H1 (cell line): ENCODE results near the gene WFDC5. TPM values are rescaled to one million over a fixed set of nuclear protein-coding genes. Genes with fewer than 3 reads are reported as not detected.

Experiments
- CTCF ChIA-PET: fragments of 300-600 bp; sonication (Branson Sonifier 250); formaldehyde crosslinking; loops from one replicate; lab custom pipeline; 2021; ENCODE audit not compliant: partially characterized antibody; lab: Charles Lee
- POLR2A ChIA-PET: fragments of 300-600 bp; sonication (Branson Sonifier 250); formaldehyde crosslinking; loops from one replicate; lab custom pipeline; 2021; ENCODE audit warnings: inconsistent platforms; ENCODE audit not compliant: partially characterized antibody; lab: Charles Lee
- DNase-seq, 2 experiments: peaks; one replicate each; pipeline versions ENCODE4 v3.0.0 to v3.0.0-alpha.2; 2010 to 2022; ENCODE audit warnings: low spot score in 2 of 2, low read depth in 1 of 2, mixed read lengths in 1 of 2
- FAIRE-seq: peaks from 2 replicates; lab custom pipeline; 2011; peaks lifted over from hg19 to GRCh38; lab: Jason Lieb, UNC
- H2AFZ ChIP-seq: 2 replicates; pipeline ENCODE4 v1.8.1; 2012; ENCODE audit warnings: low read length, inconsistent platforms
- H2AK5ac ChIP-seq: 2 replicates; pipeline ENCODE4 v1.6.1; 2013; ENCODE audit warnings: low read depth, low read length
- H2BK120ac ChIP-seq: replicated peaks from 2 replicates; pipeline ENCODE3; 2013; ENCODE audit warnings: low read depth, low read length, inconsistent platforms
- H2BK12ac ChIP-seq: 2 replicates; pipeline ENCODE4 v1.6.1; 2013; ENCODE audit warnings: low read depth, low read length
- H2BK15ac ChIP-seq: 2 replicates; pipeline ENCODE4 v1.6.1; 2013; ENCODE audit warnings: low read length
- H2BK20ac ChIP-seq: 2 replicates; pipeline ENCODE4 v1.6.1; 2013; ENCODE audit warnings: low read length
- H2BK5ac ChIP-seq: 2 replicates; pipeline ENCODE4 v1.6.1; 2013; ENCODE audit warnings: low read depth, low read length
- H3K14ac ChIP-seq: 2 replicates; pipeline ENCODE4 v1.6.1; 2013; ENCODE audit warnings: inconsistent platforms; ENCODE audit not compliant: insufficient read length
- H3K18ac ChIP-seq: 2 replicates; pipeline ENCODE4 v1.6.1; 2013; ENCODE audit warnings: low read length; ENCODE audit errors: extremely low read depth
- H3K23ac ChIP-seq: 2 replicates; pipeline ENCODE4 v1.6.1; 2013; ENCODE audit warnings: inconsistent platforms; ENCODE audit not compliant: insufficient read length
- H3K23me2 ChIP-seq: 2 replicates; pipeline ENCODE4 v1.6.1; 2013; ENCODE audit warnings: low read depth, low read length
- H3K27ac ChIP-seq: 2 replicates; pipeline ENCODE4 v1.6.1; 2011; ENCODE audit warnings: low read depth, low read length, inconsistent platforms
- H3K27me3 ChIP-seq, 4 experiments: replicated peaks in 1 of 4; 1 replicate in 1 of 4; 2 replicates in 3 of 4; pipeline versions ENCODE4 v1.6.1 to v1.8.1; 2011 to 2013; ENCODE audit warnings: low read length in 3 of 4, mild to moderate bottlenecking in 3 of 4, inconsistent platforms in 2 of 4, mixed read lengths in 2 of 4, moderate library complexity in 1 of 4; ENCODE audit not compliant: control insufficient read depth in 3 of 4, insufficient read depth in 3 of 4; ENCODE audit errors: extremely low read depth in 1 of 4
- H3K36me3 ChIP-seq, 4 experiments: 2 replicates each; pipeline versions ENCODE4 v1.6.1 to v1.8.1; 2011 to 2013; ENCODE audit warnings: mild to moderate bottlenecking in 4 of 4, low read length in 3 of 4, moderate library complexity in 2 of 4, control low read depth in 1 of 4, inconsistent platforms in 1 of 4; ENCODE audit not compliant: insufficient read depth in 4 of 4, control insufficient read depth in 2 of 4
- H3K4ac ChIP-seq: replicated peaks from 2 replicates; pipeline ENCODE3; 2013; ENCODE audit warnings: low read length, low read depth, mixed read lengths, inconsistent platforms; ENCODE audit not compliant: insufficient read length
- H3K4me1 ChIP-seq, 4 experiments: replicated peaks in 1 of 4; 1 replicate in 1 of 4; 2 replicates in 3 of 4; pipeline versions ENCODE4 v1.6.1 to v1.8.1; 2011 to 2013; ENCODE audit warnings: low read length in 3 of 4, inconsistent platforms in 2 of 4, mixed read lengths in 1 of 4; ENCODE audit not compliant: insufficient read depth in 4 of 4, control insufficient read depth in 3 of 4
- H3K4me2 ChIP-seq, 2 experiments: 2 replicates each; pipeline versions ENCODE4 v1.6.1 to v1.8.1; 2011 to 2013; ENCODE audit warnings: low read depth in 2 of 2, low read length in 2 of 2, control low read depth in 1 of 2, inconsistent platforms in 1 of 2, mild to moderate bottlenecking in 1 of 2; ENCODE audit not compliant: insufficient read depth in 1 of 2
- H3K4me3 ChIP-seq, 4 experiments: fragments of 200-600, 300-600 bp in 1 of 4; sonication (generic), shearing (Covaris generic), sonication (Bioruptor Twin) in 1 of 4; 2 replicates each; pipeline versions ENCODE4 v1.5.1 to v1.8.1; 2011 to 2016; ENCODE audit warnings: low read length in 4 of 4, low read depth in 3 of 4, control low read depth in 2 of 4, inconsistent platforms in 2 of 4, mild to moderate bottlenecking in 2 of 4, mixed read lengths in 1 of 4, moderate library complexity in 1 of 4; ENCODE audit not compliant: insufficient read depth in 2 of 4; ENCODE audit errors: extremely low read depth in 1 of 4
- H3K56ac ChIP-seq: replicated peaks from 2 replicates; pipeline ENCODE3; 2013; ENCODE audit warnings: low read depth, mild to moderate bottlenecking, mixed read lengths, low read length, inconsistent platforms; ENCODE audit not compliant: insufficient read length
- H3K79me1 ChIP-seq: 2 replicates; pipeline ENCODE4 v1.6.1; 2013; ENCODE audit warnings: low read depth, low read length, control low read depth
- H3K79me2 ChIP-seq, 2 experiments: 2 replicates each; pipeline versions ENCODE4 v1.6.1 to v1.8.1; 2012 to 2013; ENCODE audit warnings: low read length in 2 of 2, mild to moderate bottlenecking in 2 of 2, inconsistent platforms in 1 of 2; ENCODE audit not compliant: insufficient read depth in 2 of 2, control insufficient read depth in 1 of 2
- H3K9ac ChIP-seq, 4 experiments: replicated peaks in 1 of 4; 1 replicate in 1 of 4; 2 replicates in 3 of 4; pipeline versions ENCODE4 v1.6.1 to v1.8.1; 2011 to 2013; ENCODE audit warnings: low read depth in 3 of 4, low read length in 3 of 4, control low read depth in 2 of 4, mild to moderate bottlenecking in 2 of 4, moderate library complexity in 2 of 4, inconsistent platforms in 1 of 4; ENCODE audit errors: extremely low read depth in 1 of 4
- H3K9me3 ChIP-seq, 2 experiments: 2 replicates each; pipeline versions ENCODE4 v1.6.1 to v1.8.1; 2012 to 2013; ENCODE audit warnings: mild to moderate bottlenecking in 2 of 2, moderate library complexity in 2 of 2, control low read depth in 1 of 2, inconsistent platforms in 1 of 2, low read depth in 1 of 2, low read length in 1 of 2, mixed read lengths in 1 of 2; ENCODE audit not compliant: insufficient read depth in 2 of 2
- H4K20me1 ChIP-seq, 2 experiments: replicated peaks in 1 of 2; 2 replicates each; pipeline versions ENCODE3 to v1.8.1; 2011 to 2013; ENCODE audit warnings: inconsistent platforms in 2 of 2, low read length in 2 of 2, mild to moderate bottlenecking in 1 of 2; ENCODE audit not compliant: insufficient read depth in 2 of 2, control insufficient read depth in 1 of 2
- H4K5ac ChIP-seq: 2 replicates; pipeline ENCODE4 v1.6.1; 2013; ENCODE audit warnings: low read length, low read depth, mixed read lengths, inconsistent platforms; ENCODE audit not compliant: insufficient read length
- H4K8ac ChIP-seq: 2 replicates; pipeline ENCODE4 v1.8.0; 2013; ENCODE audit warnings: mild to moderate bottlenecking, moderate library complexity, low read length, inconsistent platforms; ENCODE audit not compliant: insufficient read depth; ENCODE audit errors: extremely low read depth
- H4K91ac ChIP-seq: replicated peaks from 2 replicates; pipeline ENCODE3; 2013; ENCODE audit warnings: low read length, mixed read lengths, inconsistent platforms; ENCODE audit not compliant: insufficient read length
- GTF2F1 ChIP-seq: IDR thresholded peaks from 2 replicates; pipeline ENCODE4 v1.6.1; 2012; ENCODE audit warnings: low read depth, low read length, improper control_type of control experiment, borderline replicate concordance
- KDM4A ChIP-seq: IDR thresholded peaks from one replicate; pipeline ENCODE4 v1.7.1; 2012; ENCODE audit warnings: low read depth, mild to moderate bottlenecking, moderate library complexity, low read length, inconsistent platforms; ENCODE audit not compliant: severe bottlenecking
- NANOG ChIP-seq: IDR thresholded peaks from 2 replicates; pipeline ENCODE4 v1.6.1; 2011; ENCODE audit warnings: low read length, low read depth, mild to moderate bottlenecking, inconsistent platforms; ENCODE audit not compliant: insufficient read depth, poor library complexity, severe bottlenecking
- RXRA ChIP-seq: IDR thresholded peaks from 2 replicates; pipeline ENCODE4 v1.6.1; 2011; ENCODE audit warnings: low read depth, mild to moderate bottlenecking, low read length, moderate library complexity; ENCODE audit not compliant: insufficient read depth
- SAP30 ChIP-seq: fragments of 300-600 bp; sonication (generic); IDR thresholded peaks from 2 replicates; pipeline ENCODE4 v1.7.1; 2012; ENCODE audit warnings: low read length, moderate library complexity, mild to moderate bottlenecking, inconsistent platforms; ENCODE audit not compliant: insufficient read depth, insufficient replicate concordance
- WGBS, 2 experiments: shearing (Covaris generic) in 1 of 2; methylation state at CpG; one replicate each; pipeline versions ENCODE4 v1.1.6 to v1.1.7; 2013 to 2015; ENCODE audit warnings: low lambda C conversion rate in 2 of 2, mixed read lengths in 2 of 2, inconsistent platforms in 1 of 2, low coverage in 1 of 2, missing lambda C conversion rate in 1 of 2; ENCODE audit not compliant: insufficient replicate concordance in 2 of 2, insufficient coverage in 1 of 2, insufficient read length in 1 of 2; ENCODE audit errors: extremely low coverage in 1 of 2, missing lambda C conversion rate in 1 of 2; 5-methylcytosine and 5-hydroxymethylcytosine counted together
- polyA plus RNA-seq, 7 experiments: library from polyadenylated mRNA; depleted of rRNA in 3 of 7; stranded (reverse) in 5 of 7; unstranded in 2 of 7; fragments of >200 nt in 5 of 7; fragments of 200-250 nt in 2 of 7; gene quantifications; 1 replicate in 5 of 7; 2 replicates in 1 of 7; 4 replicates in 1 of 7; pipeline versions ENCODE4 v1.2.1 to v1.2.3, GENCODE V29; 2011 to 2013; ENCODE audit warnings: missing spikeins in 2 of 7, mixed read lengths in 2 of 7
- total RNA-seq: library from RNA; stranded (reverse); fragmentation: NEBNext Ultra II Directional; extraction: Animal tissue kit (Norgen Biotek cat#: 25700); gene quantifications from 2 replicates; pipeline ENCODE4 v1.2.1, GENCODE V29; 2021

WFDC5 gene
- total and polyA plus RNA-seq, 2 of the 8 experiments (the other 6 are each of a cell fraction or from before 2014, with no cell fraction given), result not detected

GRCh38 chr20:45083127-45083526, 31.8 kb downstream of the WFDC5 start:
- ChIA-PET POLR2A (no interaction called here), CTCF (interaction anchor here (1.1 to 1.7 kb wide), 3 partner anchors 12 to 211 kb away, joined by 3 to 6 read pairs (median 3); no protein-coding TSS in a partner anchor)
- H3K4me2 ChIP-seq, result no peak overlapping the region
- no peak overlapping the region for H3K9ac ChIP-seq
- no peaks in the 10 kb centered on the region for H3K27me3 ChIP-seq
- no peak overlapping the region for H2BK20ac ChIP-seq
- H3K79me1 ChIP-seq, result no peaks in the 10 kb centered on the region
- DNase-seq, result no peak
- H2AFZ ChIP-seq, result no peak overlapping the region
- H2BK5ac ChIP-seq, result no peak overlapping the region
- H3K56ac ChIP-seq, result no peak overlapping the region
- 86% methylated on average over 1 of the region's 1 CpG; no CpG with 5 or more reads in 1 of the 2 experiments for WGBS, 2 experiments
- H4K8ac ChIP-seq, result no peak overlapping the region
- no peaks in the 10 kb centered on the region for H4K20me1 ChIP-seq
- FAIRE-seq, result no peak
- H2BK12ac ChIP-seq, result no peak overlapping the region
- no peak overlapping the region for H3K18ac ChIP-seq
- no peak overlapping the region for H3K4me3 ChIP-seq
- H3K36me3 ChIP-seq, result peaks cover 0 to 34% (median 5%) of the 10 kb centered on the region in 4 experiments; a peak in 4 of 8 replicates
- H2BK120ac ChIP-seq, result no peak overlapping the region
- no peak overlapping the region for H3K23ac ChIP-seq
- H3K14ac ChIP-seq, result no peak overlapping the region
- H4K5ac ChIP-seq, result no peak overlapping the region
- H3K23me2 ChIP-seq, result no peaks in the 10 kb centered on the region
- no peak overlapping the region for H4K91ac ChIP-seq
- H2BK15ac ChIP-seq, result no peak overlapping the region
- peaks cover 3 to 9% of the 10 kb centered on the region in 2 experiments; a peak in 3 of 4 replicates for H3K9me3 ChIP-seq
- no peak overlapping the region for H3K27ac ChIP-seq
- no peak overlapping the region for H2AK5ac ChIP-seq
- TF ChIP-seq NANOG (no peak), GTF2F1 (no peak), RXRA (no peak), KDM4A (no peak), SAP30 (no peak)
- H3K4ac ChIP-seq, result no peak overlapping the region
- H3K79me2 ChIP-seq, result no peaks in the 10 kb centered on the region
- H3K4me1 ChIP-seq, result no peaks in the 10 kb centered on the region; a peak in 1 of 7 replicates
